Fibroblast of skin of abdomen (primary cell): ENCODE results near the gene APCDD1L.

Source experiments
- DNase-seq: peaks from one replicate; pipeline ENCODE4 v3.0.0-alpha.2; 2013

Gene APCDD1L

GRCh38 chr20:58545565-58546415 is 30.6 kb upstream of the APCDD1L start:
- no peak for DNase-seq

DNA sequence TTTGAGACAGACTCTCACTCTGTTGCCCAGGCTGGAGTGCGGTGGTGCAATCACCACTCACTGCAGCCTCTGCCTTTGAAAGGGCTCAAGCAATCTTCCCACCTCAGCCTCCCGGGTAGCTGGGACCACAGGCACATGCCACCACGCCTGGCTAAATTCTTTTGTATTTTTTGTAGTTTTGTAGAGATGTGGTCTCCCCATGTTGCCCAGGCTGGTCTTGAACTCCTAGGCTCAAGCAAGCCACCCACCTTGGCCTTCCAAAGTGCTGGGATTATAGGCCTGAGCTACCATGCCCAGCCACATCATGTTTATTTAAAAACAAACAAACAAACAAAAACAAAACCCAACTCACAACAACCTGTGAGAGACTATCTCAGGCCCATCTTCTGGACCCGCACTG is 29.7 kb upstream of the APCDD1L start:
- DNase-seq: no peak

- DNase-seq: no peak
Measured at GRCh38 chr20:58544286-58544685, 29.1 kb upstream of the APCDD1L start.

GRCh38 chr20:58543274-58543673 is 28.1 kb upstream of the APCDD1L start:
- DNase-seq: no peak

GRCh38 chr20:58542411-58543095 is 27.4 kb upstream of the APCDD1L start:
- peak; percentile 23 for DNase-seq

- DNase-seq: peak; percentile 61
Measured at GRCh38 chr20:58542034-58542410, 26.8 kb upstream of the APCDD1L start.

GRCh38 chr20:58538752-58539151 is 23.6 kb upstream of the APCDD1L start:
- peak; percentile 25 for DNase-seq

- no peak for DNase-seq
Measured at GRCh38 chr20:58537831-58538230, 22.6 kb upstream of the APCDD1L start.

GRCh38 chr20:58536289-58536688 is 21.1 kb upstream of the APCDD1L start:
- DNase-seq: no peak

DNA sequence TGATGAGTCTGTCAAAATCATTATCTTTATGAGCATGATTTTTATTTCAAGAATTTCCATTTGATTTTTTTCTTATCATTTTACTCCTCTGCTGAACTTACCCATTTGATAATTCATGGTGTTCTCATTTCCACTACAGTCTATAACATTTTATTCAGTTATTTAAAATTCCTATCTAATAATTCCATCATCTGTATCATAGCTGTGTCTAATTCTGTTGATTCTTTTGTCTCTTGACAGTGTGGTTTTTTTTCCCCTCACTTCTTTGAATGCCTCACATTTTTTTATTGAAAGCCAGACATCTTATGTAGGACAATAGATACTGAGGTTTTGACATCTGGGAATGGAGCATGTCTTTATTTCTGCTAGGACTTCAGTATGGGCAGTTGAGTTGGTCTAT is 16.5 kb upstream of the APCDD1L start:
- DNase-seq: no peak

DNA sequence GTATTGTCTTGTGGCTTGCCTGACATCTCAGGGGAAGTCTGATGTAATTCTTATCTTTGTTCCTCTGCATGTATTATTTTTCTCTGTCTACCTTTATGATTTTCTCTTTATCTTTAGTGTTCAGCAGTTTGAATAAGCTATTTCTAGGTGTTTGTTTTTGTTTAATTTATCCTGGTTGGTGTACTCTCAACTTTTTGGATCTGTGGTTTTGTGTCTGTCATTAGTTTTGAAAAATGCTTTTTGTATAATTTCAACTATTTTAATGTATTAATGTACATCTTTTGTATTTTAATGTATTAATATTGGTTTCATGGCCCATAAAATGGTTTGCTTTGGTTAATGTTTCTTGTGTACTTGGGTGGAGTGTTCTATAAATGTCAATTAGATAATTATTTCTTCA is 15.9 kb upstream of the APCDD1L start:
- no peak for DNase-seq

GRCh38 chr20:58528412-58528811 is 13.2 kb upstream of the APCDD1L start:
- no peak for DNase-seq

DNA sequence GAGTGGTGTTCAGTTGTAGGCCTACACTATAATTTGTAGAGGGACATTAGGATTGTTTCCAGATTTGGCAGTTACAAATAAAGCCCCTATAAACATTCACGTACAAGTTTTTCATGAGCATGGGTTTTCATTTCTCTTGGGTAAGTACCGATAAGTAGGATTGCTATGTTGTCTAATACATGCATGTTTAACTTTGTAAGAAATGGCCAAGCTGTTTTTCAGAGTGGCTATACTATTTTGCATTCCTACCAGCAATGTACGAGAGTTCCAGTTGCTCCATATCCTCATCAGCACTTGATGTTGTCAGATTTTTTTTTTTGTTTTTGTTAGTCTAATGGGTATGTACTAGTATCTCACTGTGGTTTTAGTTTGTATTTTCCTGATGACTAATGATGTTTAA is 11.2 kb upstream of the APCDD1L start:
- DNase-seq: no peak

DNA sequence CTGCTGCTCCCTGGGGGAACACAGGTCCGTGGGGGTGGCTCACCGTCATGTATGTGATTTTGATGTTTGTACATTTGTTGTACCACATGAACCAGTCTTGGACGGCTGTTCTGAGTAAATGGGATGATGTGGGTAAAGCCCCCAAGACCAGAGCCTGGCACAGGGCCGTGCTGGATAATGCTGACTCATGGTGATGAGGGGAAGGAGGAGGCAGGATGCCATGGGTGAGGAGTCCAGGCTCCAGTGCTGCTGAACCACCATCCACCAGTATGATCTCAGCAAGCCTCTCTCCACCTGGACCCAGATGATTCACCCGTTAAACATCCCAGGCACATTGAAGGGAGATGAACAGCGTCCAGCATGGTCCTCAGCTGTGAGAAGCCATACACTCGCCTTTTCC is 9.6 kb upstream of the APCDD1L start:
- peak; percentile 82 for DNase-seq

- peak; percentile 81 for DNase-seq
Measured at GRCh38 chr20:58523971-58524315, 8.7 kb upstream of the APCDD1L start.

DNA sequence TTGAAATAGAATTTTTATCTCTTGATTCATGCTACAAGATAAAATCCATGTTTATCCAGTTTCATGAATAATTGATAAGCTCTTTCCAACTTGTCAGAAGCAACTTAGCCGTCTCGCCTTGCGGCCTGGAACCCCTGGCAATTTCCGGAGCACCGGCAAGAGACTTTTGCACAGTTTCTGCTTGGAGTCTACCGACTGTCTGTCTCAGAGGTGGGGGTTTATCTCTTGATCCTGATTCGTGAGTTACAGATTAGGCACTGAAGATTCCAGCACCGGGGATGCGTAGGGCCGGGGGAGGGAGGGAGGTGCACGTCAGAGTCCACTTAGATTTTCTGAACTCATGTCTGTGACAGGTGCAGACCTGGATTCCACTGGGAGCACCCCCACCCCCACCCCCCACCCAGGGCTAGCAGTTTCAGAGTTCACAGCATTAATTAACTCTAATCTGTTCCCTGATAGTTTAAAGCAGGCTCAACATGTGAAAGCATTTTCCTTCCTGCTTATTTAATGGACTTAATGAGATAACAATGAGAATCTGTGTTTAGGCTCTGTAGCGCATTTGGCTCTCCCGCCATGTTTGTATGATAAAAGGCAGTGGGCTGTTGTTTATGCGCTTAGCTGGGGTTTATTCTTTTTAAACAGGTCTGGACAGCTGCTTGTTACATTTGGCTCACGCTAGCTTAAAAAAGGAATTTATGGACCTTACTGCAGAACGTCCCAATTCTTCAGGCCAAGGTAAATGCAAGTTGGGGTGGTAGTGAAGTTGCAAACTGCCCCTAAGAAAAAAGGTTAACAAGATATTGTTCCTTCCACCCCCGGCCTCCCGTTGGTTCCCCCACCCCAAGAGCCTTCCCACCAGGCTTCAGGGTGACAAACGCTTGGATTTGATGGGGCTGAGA is 8.1 kb upstream of the APCDD1L start:
- DNase-seq: no peak

DNA sequence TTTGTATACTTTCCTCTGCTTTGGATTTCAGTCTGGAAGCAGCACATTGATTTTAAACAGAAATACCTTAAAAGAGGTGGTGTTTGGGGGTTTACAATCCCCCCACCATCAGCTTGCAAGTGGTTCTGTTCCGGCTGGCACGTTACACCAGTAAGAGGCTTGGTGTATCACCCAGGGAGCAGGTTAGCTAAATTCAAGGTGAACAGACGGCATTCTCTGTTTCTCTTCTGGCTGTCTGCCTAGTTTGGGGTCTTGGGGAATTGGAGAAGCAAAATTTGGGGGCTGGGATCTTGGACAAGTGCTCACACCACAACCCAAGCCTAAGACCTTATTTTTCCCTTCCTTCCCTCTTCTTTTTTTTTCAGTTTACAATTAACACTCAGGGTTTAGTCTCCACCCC is 7.5 kb upstream of the APCDD1L start:
- DNase-seq: no peak

GRCh38 chr20:58521763-58522162 is 6.6 kb upstream of the APCDD1L start:
- DNase-seq: no peak

- DNase-seq: no peak
Measured at GRCh38 chr20:58519940-58520712, 4.9 kb upstream of the APCDD1L start.

GRCh38 chr20:58518896-58519593 is 3.8 kb upstream of the APCDD1L start:
- no peak for DNase-seq

- DNase-seq: no peak
Measured at GRCh38 chr20:58518387-58518786, 3.2 kb upstream of the APCDD1L start.
